ENCODE measurements around the gene H2AZ2.

H2AZ2 gene

DNA sequence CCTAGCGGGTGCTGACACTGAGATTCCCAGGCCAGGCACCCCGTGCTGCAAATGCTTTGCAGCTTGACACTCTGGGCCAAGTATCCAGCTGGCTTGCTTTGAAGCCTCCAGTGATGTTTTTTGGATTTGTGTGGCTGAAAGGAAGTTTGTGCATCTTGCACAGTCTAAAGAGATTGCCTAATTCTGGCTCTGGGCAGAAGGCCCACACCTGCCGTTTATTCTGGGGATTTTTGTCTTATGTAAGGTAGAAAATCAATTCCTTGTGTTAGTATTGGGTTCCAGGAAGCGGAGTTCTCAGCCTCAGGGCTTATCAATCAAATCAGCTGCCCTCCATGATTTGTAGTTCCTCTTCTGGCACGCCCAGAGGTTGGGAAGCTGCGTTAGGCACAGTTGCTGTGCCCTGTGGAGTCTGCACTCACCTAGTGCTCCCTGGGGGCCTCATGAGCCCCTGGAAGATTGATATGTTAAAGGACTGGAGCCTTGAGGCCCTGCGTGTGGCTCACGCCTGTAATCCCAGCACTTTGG is 45.9 kb upstream of the H2AZ2 start:
- ATAC-seq (ENCODE audit: insufficient read depth, low read depth) (no peak), DNase-seq (no peak)
- Histone ChIP-seq H3K27ac (ENCODE audit: low read length) (no peak overlapping the region), H3K9me3 (ENCODE audit: insufficient read depth, low read length, severe bottlenecking) (no peaks in the 10 kb centered on the region), H3K4me2 (ENCODE audit: insufficient read depth, low read length) (no peak overlapping the region), H3K27me3 (ENCODE audit: insufficient read depth, low read length, poor library complexity) (no peaks in the 10 kb centered on the region), H4K20me1 (ENCODE audit: insufficient read depth, low read length) (no peaks in the 10 kb centered on the region), H3K9ac (ENCODE audit: low read depth, low read length) (no peak overlapping the region), H3K4me1 (ENCODE audit: insufficient read depth, low read length) (0 out of 2 replicates have a peak, but pooled peaks cover 6% of the 10 kb centered on the region), H2AFZ (ENCODE audit: low read depth, low read length) (no peak overlapping the region), H3K79me2 (ENCODE audit: insufficient read depth, low read length) (no peaks in the 10 kb centered on the region), H3K4me3 (ENCODE audit: low read depth in 1 of 2, low read length in 2 of 2) (no peak overlapping the region), H3K36me3 (ENCODE audit: insufficient read depth, low read length) (no peaks in the 10 kb centered on the region)
- TF ChIP-seq EZH2 (IDR thresholded peaks at IDR 0.05; ENCODE audit: borderline replicate concordance, low read depth, low read length, severe bottlenecking) = no peak
- TF ChIP-seq, protein P1, sequence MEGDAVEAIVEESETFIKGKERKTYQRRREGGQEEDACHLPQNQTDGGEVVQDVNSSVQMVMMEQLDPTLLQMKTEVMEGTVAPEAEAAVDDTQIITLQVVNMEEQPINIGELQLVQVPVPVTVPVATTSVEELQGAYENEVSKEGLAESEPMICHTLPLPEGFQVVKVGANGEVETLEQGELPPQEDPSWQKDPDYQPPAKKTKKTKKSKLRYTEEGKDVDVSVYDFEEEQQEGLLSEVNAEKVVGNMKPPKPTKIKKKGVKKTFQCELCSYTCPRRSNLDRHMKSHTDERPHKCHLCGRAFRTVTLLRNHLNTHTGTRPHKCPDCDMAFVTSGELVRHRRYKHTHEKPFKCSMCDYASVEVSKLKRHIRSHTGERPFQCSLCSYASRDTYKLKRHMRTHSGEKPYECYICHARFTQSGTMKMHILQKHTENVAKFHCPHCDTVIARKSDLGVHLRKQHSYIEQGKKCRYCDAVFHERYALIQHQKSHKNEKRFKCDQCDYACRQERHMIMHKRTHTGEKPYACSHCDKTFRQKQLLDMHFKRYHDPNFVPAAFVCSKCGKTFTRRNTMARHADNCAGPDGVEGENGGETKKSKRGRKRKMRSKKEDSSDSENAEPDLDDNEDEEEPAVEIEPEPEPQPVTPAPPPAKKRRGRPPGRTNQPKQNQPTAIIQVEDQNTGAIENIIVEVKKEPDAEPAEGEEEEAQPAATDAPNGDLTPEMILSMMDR (IDR thresholded peaks at IDR 0.05; ENCODE audit: borderline replicate concordance, extremely low read depth, low read length, poor library complexity, severe bottlenecking) = no peak

DNA sequence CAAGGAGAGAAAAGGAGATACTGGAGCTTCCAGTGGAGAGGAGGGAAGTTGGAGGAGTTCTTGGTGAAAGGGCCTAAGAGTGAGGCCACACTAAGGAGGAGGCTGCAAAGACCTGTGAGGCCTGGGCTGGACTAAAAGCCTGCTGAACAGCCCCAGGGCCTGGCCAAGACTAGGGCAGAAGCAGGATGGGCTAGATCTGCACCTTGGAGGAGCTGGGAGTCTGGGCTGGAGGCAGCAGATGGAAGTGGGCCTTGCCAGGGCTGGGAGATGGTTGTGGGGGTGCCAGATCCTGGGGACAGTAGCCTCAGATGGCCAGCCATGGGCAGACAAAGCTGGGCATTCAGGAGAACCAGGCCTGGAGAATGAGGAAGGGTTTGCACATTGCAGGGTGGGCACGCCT is 43.9 kb upstream of the H2AZ2 start:
- Histone ChIP-seq H3K4me2 (ENCODE audit: insufficient read depth, low read length) (no peak overlapping the region), H3K27ac (ENCODE audit: low read length) (no peak overlapping the region), H3K4me1 (ENCODE audit: insufficient read depth, low read length) (peaks cover 7% of the 10 kb centered on the region; the same call in 1 of the 2 replicates), H3K27me3 (ENCODE audit: insufficient read depth, low read length, poor library complexity) (no peaks in the 10 kb centered on the region), H3K79me2 (ENCODE audit: insufficient read depth, low read length) (no peaks in the 10 kb centered on the region), H2AFZ (ENCODE audit: low read depth, low read length) (no peak overlapping the region), H3K36me3 (ENCODE audit: insufficient read depth, low read length) (no peaks in the 10 kb centered on the region), H4K20me1 (ENCODE audit: insufficient read depth, low read length) (no peaks in the 10 kb centered on the region), H3K9ac (ENCODE audit: low read depth, low read length) (no peak overlapping the region), H3K9me3 (ENCODE audit: insufficient read depth, low read length, severe bottlenecking) (no peaks in the 10 kb centered on the region), H3K4me3 (ENCODE audit: low read depth in 1 of 2, low read length in 2 of 2) (no peak overlapping the region)
- TF ChIP-seq, protein P1 (IDR thresholded peaks at IDR 0.05; ENCODE audit: borderline replicate concordance, extremely low read depth, low read length, poor library complexity, severe bottlenecking) = no peak
- TF ChIP-seq EZH2 (IDR thresholded peaks at IDR 0.05; ENCODE audit: borderline replicate concordance, low read depth, low read length, severe bottlenecking) = no peak
- no peak for DNase-seq
- ATAC-seq (ENCODE audit: insufficient read depth, low read depth) = peak; percentile 23; the same call in 1 of the 3 replicates

DNA sequence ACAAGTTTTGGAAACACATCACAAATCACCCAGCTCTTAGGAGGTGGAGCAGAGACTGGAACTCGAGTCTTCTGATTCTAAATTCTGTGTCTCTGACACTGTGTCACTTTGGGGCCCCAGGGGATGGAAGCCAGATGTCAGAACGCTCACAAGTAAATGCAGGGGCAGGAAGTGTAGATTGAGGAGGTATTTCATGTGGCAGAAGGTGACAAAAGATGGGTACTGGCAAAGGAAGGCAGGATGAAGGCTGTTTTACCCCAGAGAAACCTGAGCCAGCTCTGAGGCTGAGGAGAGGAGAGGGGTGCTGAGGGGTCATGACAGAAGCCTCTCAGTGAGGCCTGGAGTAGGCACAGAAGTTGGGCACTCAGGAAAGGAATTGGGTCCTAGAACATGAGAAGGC is 43.5 kb upstream of the H2AZ2 start:
- no peak overlapping the region for H3K27ac ChIP-seq (ENCODE audit: low read length)
- ATAC-seq (ENCODE audit: insufficient read depth, low read depth) (peak; percentile 84), DNase-seq (peak; percentile 52)
- H3K9me3 ChIP-seq (ENCODE audit: insufficient read depth, low read length, severe bottlenecking) = no peaks in the 10 kb centered on the region
- H3K79me2 ChIP-seq (ENCODE audit: insufficient read depth, low read length) = no peaks in the 10 kb centered on the region
- H3K4me2 ChIP-seq (ENCODE audit: insufficient read depth, low read length) = no peak overlapping the region
- H3K4me3 ChIP-seq (ENCODE audit: low read depth in 1 of 2, low read length in 2 of 2) = no peak overlapping the region
- TF ChIP-seq EZH2 (IDR thresholded peaks at IDR 0.05; ENCODE audit: borderline replicate concordance, low read depth, low read length, severe bottlenecking) = no peak
- TF ChIP-seq, protein P1 (IDR thresholded peaks at IDR 0.05; ENCODE audit: borderline replicate concordance, extremely low read depth, low read length, poor library complexity, severe bottlenecking) = no peak
- H3K27me3 ChIP-seq (ENCODE audit: insufficient read depth, low read length, poor library complexity) = no peaks in the 10 kb centered on the region
- no peak overlapping the region for H3K9ac ChIP-seq (ENCODE audit: low read depth, low read length)
- peaks cover 11% of the 10 kb centered on the region; the same call in 1 of the 2 replicates for H3K4me1 ChIP-seq (ENCODE audit: insufficient read depth, low read length)
- H2AFZ ChIP-seq (ENCODE audit: low read depth, low read length) = no peak overlapping the region
- no peaks in the 10 kb centered on the region for H3K36me3 ChIP-seq (ENCODE audit: insufficient read depth, low read length)
- no peaks in the 10 kb centered on the region for H4K20me1 ChIP-seq (ENCODE audit: insufficient read depth, low read length)

Data from DND-41 (cell line).